Gastroesophageal sphincter (tissue), 3 donors: Measurements from ENCODE around the gene NLK.

Source experiments
- EP300 ChIP-seq: sonication (generic); formaldehyde crosslinking; IDR thresholded peaks from one replicate; pipeline ENCODE4 v1.6.1; 2017; ENCODE audit warnings: antibody characterized with exemption, mild to moderate bottlenecking
- POLR2A ChIP-seq, 2 donors: fragments of 450-650 bp; IDR thresholded peaks; one replicate each; pipeline ENCODE4 v1.6.1; 2017; ENCODE audit warnings: antibody characterized with exemption in 2 of 2, mild to moderate bottlenecking in 2 of 2, moderate library complexity in 1 of 2
- POLR2AphosphoS5 ChIP-seq: sonication (generic); formaldehyde crosslinking; IDR thresholded peaks from one replicate; pipeline ENCODE4 v1.6.1; 2017; ENCODE audit warnings: antibody characterized with exemption
- TF ChIP-seq, protein P1 (sequence below), 4 experiments: fragments of 200-600 bp in 2 of 4; fragments of 450-650 bp in 2 of 4; sonication (generic) in 1 of 4; IDR thresholded peaks; one replicate each; pipeline ENCODE4 v1.5.1; 2017 to 2019; ENCODE audit warnings: antibody characterized with exemption in 4 of 4, mild to moderate bottlenecking in 2 of 4, moderate library complexity in 2 of 4

DNA sequence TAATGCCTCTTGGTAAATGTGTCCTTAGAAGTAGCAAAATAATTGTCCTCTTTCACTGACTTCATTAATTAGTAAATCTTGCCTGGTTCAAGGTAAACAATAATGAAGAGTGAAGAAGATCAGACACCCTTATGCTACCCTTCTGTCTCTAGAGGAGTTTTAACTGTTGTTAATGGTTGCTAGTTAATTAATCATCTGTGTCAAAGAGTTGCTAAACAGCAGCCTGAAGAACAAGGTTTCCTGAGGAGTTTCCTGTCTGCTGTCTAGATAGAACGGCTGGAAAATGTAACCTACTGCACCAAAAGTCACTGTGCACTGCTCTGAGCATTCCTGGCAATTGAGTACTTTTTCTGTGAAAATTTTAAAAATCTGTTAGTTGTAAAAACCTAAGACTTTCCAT lies 131.3 kb downstream of the NLK start:
- TF ChIP-seq, protein P1, sequence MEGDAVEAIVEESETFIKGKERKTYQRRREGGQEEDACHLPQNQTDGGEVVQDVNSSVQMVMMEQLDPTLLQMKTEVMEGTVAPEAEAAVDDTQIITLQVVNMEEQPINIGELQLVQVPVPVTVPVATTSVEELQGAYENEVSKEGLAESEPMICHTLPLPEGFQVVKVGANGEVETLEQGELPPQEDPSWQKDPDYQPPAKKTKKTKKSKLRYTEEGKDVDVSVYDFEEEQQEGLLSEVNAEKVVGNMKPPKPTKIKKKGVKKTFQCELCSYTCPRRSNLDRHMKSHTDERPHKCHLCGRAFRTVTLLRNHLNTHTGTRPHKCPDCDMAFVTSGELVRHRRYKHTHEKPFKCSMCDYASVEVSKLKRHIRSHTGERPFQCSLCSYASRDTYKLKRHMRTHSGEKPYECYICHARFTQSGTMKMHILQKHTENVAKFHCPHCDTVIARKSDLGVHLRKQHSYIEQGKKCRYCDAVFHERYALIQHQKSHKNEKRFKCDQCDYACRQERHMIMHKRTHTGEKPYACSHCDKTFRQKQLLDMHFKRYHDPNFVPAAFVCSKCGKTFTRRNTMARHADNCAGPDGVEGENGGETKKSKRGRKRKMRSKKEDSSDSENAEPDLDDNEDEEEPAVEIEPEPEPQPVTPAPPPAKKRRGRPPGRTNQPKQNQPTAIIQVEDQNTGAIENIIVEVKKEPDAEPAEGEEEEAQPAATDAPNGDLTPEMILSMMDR (IDR thresholded peaks at IDR 0.05) = no peak
- TF ChIP-seq POLR2A (IDR thresholded peaks at IDR 0.05) (no peak), POLR2AphosphoS5 (no peak), EP300 (no peak)
